Esophagus muscularis mucosa (tissue), 3 donors: ENCODE measurements around the gene SLC35G1.

ENCODE experiments used
- POLR2A ChIP-seq: fragments of 450-650 bp; IDR thresholded peaks from one replicate; pipeline ENCODE4 v1.6.1; 2017; ENCODE audit warnings: antibody characterized with exemption, moderate library complexity, mild to moderate bottlenecking, low read depth
- POLR2AphosphoS5 ChIP-seq, 2 donors: sonication (generic); formaldehyde crosslinking; IDR thresholded peaks; one replicate each; pipeline ENCODE4 v1.6.1; 2017; ENCODE audit warnings: antibody characterized with exemption in 2 of 2
- TF ChIP-seq, protein P1 (sequence below), 3 experiments: fragments of 200-600 bp in 2 of 3; fragments of 450-650 bp in 1 of 3; sonication (generic) in 2 of 3; IDR thresholded peaks; one replicate each; pipeline ENCODE4 v1.5.1; 2017 to 2019; ENCODE audit warnings: antibody characterized with exemption in 3 of 3, mild to moderate bottlenecking in 2 of 3, moderate library complexity in 1 of 3

DNA sequence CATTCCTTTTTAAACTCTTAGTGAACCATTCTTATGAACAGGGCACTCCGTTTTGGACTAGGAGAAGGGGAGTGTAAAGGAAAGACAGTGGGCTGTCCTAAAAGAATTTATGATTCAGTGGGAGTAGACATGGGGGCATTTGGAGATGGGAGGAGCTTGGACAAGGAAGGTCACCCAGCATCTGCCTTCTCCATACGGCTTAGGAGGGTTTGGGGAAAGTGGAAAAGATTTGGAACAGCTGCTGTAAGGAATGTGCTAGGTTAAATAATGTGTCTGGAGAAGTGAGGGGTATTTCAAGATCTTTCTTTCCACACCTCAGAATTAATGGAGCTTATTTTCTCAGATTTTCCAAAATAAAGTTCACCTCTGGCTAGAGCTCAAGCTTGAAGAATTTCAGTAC, 24.0 kb downstream of the SLC35G1 start:
- TF ChIP-seq POLR2AphosphoS5 (IDR thresholded peaks at IDR 0.05) = no peak
- no peak for TF ChIP-seq POLR2A
- TF ChIP-seq, protein P1, sequence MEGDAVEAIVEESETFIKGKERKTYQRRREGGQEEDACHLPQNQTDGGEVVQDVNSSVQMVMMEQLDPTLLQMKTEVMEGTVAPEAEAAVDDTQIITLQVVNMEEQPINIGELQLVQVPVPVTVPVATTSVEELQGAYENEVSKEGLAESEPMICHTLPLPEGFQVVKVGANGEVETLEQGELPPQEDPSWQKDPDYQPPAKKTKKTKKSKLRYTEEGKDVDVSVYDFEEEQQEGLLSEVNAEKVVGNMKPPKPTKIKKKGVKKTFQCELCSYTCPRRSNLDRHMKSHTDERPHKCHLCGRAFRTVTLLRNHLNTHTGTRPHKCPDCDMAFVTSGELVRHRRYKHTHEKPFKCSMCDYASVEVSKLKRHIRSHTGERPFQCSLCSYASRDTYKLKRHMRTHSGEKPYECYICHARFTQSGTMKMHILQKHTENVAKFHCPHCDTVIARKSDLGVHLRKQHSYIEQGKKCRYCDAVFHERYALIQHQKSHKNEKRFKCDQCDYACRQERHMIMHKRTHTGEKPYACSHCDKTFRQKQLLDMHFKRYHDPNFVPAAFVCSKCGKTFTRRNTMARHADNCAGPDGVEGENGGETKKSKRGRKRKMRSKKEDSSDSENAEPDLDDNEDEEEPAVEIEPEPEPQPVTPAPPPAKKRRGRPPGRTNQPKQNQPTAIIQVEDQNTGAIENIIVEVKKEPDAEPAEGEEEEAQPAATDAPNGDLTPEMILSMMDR (IDR thresholded peaks at IDR 0.05) = no peak
